Adrenal gland (tissue), 5 donors: Measurements from ENCODE around the gene PRR18.

Source experiments
- CTCF ChIP-seq, 6 experiments: fragments of 450-650 bp in 4 of 6; fragments of 200-600 bp in 2 of 6; sonication (generic) in 1 of 6; IDR thresholded peaks; 1 replicate in 5 of 6; 2 replicates in 1 of 6; pipeline versions ENCODE4 v1.5.1 to v1.8.0; 2016 to 2021; ENCODE audit warnings: antibody characterized with exemption in 6 of 6, mild to moderate bottlenecking in 2 of 6, moderate library complexity in 1 of 6
- POLR2A ChIP-seq, 2 donors: fragments of 450-650 bp; IDR thresholded peaks; one replicate each; pipeline ENCODE4 v1.6.1; 2017; ENCODE audit warnings: antibody characterized with exemption in 2 of 2, mild to moderate bottlenecking in 2 of 2, moderate library complexity in 1 of 2
- donor health status: DM: no; HTN: no; CAD: no.

GRCh38 chr6:166268431-166268830 lies 39.8 kb downstream of the PRR18 start:
- no peak for TF ChIP-seq POLR2A (IDR thresholded peaks at IDR 0.05)
- no peak for TF ChIP-seq CTCF (IDR thresholded peaks at IDR 0.05)
